ENCODE data around the gene CBX4.

The CBX4 gene

DNA sequence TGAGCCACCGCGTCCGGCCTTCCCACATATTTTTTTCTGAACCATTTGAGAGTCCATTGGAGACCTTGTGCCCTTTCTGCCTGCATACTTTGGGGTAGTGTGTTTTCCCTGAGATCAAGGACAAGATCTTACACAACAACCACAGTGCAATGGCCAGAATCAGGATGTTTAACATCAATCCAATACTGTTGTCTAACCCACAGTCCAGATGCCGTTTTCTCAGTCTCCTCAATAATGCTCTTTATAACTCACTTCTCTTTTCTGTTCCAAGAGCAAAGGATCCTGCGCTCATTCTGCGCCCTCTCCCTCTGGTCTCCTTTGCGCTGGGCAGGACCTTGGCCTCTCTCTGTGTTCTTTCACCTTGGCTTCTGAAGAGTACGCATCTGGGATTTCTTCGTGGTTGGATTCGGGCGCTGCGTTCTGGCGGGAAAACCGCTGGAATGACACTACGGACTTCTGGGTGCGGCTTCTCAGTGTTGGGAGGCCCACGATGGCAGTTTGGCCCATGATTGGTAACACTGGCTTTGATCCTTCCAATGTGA is 16.6 kb downstream of the CBX4 start:
- Histone ChIP-seq H3K4me3 (ENCODE audit: low read depth, low read length) (no peak overlapping the region), H3K36me3 (ENCODE audit: control insufficient read depth in 2 of 2, insufficient read depth in 1 of 2, low read length in 2 of 2) (no peaks in the 10 kb centered on the region), H3K4me1 (ENCODE audit: control insufficient read depth, insufficient read depth, low read length) (no peaks in the 10 kb centered on the region; the same call in 1 of the 2 replicates), H3K9me3 (ENCODE audit: control insufficient read depth, insufficient read depth, low read depth, low read length) (no peaks in the 10 kb centered on the region), H3K27ac (ENCODE audit: extremely low read depth, low read depth, low read length) (no peak overlapping the region)
- no peak for TF ChIP-seq ZNF624 (tag by site-specific recombination; IDR thresholded peaks at IDR 0.05)
- TF ChIP-seq PRDM2 (tag by site-specific recombination; IDR thresholded peaks at IDR 0.05; ENCODE audit: borderline replicate concordance), result no peak
- no peak for TF ChIP-seq HOXD13 (CRISPR knock-in tag; IDR thresholded peaks at IDR 0.05; ENCODE audit: borderline replicate concordance)
- TF ChIP-seq OVOL3 (tag by site-specific recombination; IDR thresholded peaks at IDR 0.05), result no peak
- TF ChIP-seq PRDM1 (tag by site-specific recombination; IDR thresholded peaks at IDR 0.05), result no peak
- no peak for TF ChIP-seq ZNF23 (tag by site-specific recombination; IDR thresholded peaks at IDR 0.05; ENCODE audit: borderline replicate concordance)
- no peak for TF ChIP-seq ZNF155 (tag by site-specific recombination; IDR thresholded peaks at IDR 0.05)
- TF ChIP-seq ZNF596 (tag by site-specific recombination; IDR thresholded peaks at IDR 0.05), result no peak
- CTCF ChIA-PET, result no interaction called here
- POLR2A ChIA-PET, result interaction anchor here (2.3 kb wide), 1 partner anchor 16 kb away, joined by 10 read pairs; the partner anchor contains the start of gene CBX4

DNA sequence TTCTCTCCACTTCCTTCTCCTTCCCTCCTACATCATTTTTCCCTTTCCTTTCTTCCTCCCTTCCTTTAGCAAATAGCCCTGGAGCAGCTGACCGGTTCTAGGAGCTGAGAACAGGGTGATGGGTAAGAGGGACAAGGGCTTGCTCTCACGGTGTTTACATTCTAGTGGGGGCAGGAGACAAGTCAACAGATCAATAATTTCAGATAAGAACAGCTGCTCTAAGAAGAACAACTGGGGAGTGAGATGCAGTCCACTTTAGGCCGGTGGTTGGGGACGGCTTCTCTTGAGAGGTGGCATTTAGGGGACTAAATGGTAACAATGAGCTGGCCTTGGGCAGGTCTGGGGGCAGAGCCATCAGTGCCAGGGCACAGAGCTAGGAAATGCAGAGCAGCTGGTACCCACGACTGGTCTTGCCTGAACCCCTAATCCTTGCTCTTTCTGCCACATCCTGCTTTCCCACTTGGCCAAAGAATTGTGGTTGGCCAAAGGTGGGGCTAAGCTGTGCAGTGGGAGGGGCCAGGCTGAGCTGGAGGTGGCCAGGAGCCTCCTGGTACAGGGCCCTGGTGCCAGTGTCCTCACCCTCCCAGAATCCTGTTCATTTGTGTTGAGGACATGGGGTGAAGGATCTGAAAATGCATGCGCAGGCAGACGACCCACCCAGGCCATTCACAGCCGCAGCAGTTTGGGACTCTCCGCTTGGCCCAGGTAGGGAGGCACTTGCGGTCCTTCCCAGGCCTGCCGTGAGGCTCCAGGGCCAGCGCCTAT is 17.7 kb downstream of the CBX4 start:
- H3K4me1 ChIP-seq (ENCODE audit: control insufficient read depth, insufficient read depth, low read length), result no peaks in the 10 kb centered on the region; the same call in 1 of the 2 replicates
- no peak overlapping the region for H3K27ac ChIP-seq (ENCODE audit: extremely low read depth, low read depth, low read length)
- no peaks in the 10 kb centered on the region for H3K36me3 ChIP-seq (ENCODE audit: control insufficient read depth in 2 of 2, insufficient read depth in 1 of 2, low read length in 2 of 2)
- peak; percentile 73 for TF ChIP-seq ZNF366 (tag by site-specific recombination; conservative IDR thresholded peaks at IDR 0.05)
- TF ChIP-seq ZNF558 (tag by site-specific recombination; IDR thresholded peaks at IDR 0.05), result no peak
- H3K9me3 ChIP-seq (ENCODE audit: control insufficient read depth, insufficient read depth, low read depth, low read length), result no peaks in the 10 kb centered on the region
- CTCF ChIA-PET, result interaction anchor here (0.6 to 1.1 kb wide), 7 partner anchors 10 to 184 kb away, joined by 3 to 8 read pairs (median 4); no protein-coding TSS in a partner anchor
- no peak overlapping the region for H3K4me3 ChIP-seq (ENCODE audit: low read depth, low read length)
- POLR2A ChIA-PET, result interaction anchor here (1.4 to 2.3 kb wide), 2 partner anchors 15 to 17 kb away, joined by 3 to 10 read pairs; partner anchors contain the start of gene CBX4

DNA sequence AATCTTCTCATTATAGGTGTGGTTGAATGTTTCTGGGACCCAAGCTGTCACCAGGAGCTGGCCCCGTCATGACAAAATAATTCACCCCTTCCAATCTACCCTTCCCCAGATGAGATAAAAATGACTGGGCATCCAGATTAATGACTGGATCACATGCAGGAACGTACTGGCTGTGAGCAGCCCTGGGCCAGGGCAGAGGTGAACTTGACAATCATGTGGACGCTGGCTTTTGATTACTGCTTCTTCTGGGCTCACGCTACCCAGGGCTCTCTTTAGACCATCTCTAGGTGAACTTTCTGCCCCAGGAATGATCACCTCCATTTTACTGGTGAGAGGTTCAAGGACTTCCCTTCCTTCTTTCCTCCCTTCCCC is 18.3 kb downstream of the CBX4 start:
- no peak overlapping the region for H3K27ac ChIP-seq (ENCODE audit: extremely low read depth, low read depth, low read length)
- ChIA-PET CTCF (interaction anchor here (0.6 to 1.1 kb wide), 5 partner anchors 10 to 184 kb away, joined by 3 to 8 read pairs (median 6); no protein-coding TSS in a partner anchor), POLR2A (interaction anchor here (1.4 to 2.3 kb wide), 2 partner anchors 16 to 18 kb away, joined by 3 to 10 read pairs; partner anchors contain the start of gene CBX4)
- H3K4me3 ChIP-seq (ENCODE audit: low read depth, low read length), result no peak overlapping the region
- no peaks in the 10 kb centered on the region for H3K9me3 ChIP-seq (ENCODE audit: control insufficient read depth, insufficient read depth, low read depth, low read length)
- H3K4me1 ChIP-seq (ENCODE audit: control insufficient read depth, insufficient read depth, low read length), result no peaks in the 10 kb centered on the region; the same call in 1 of the 2 replicates
- TF ChIP-seq ZNF2 (tag by site-specific recombination; IDR thresholded peaks at IDR 0.05) (no peak), ZNF530 (tag by site-specific recombination; IDR thresholded peaks at IDR 0.05; ENCODE audit: low read depth) (no peak), PRDM4 (tag by site-specific recombination; IDR thresholded peaks at IDR 0.05) (no peak), ZNF157 (tag by site-specific recombination; IDR thresholded peaks at IDR 0.05) (no peak), HOXD13 (CRISPR knock-in tag; IDR thresholded peaks at IDR 0.05; ENCODE audit: borderline replicate concordance) (no peak), KLF17 (tag by site-specific recombination; IDR thresholded peaks at IDR 0.05) (no peak), ZBTB17 (tag by site-specific recombination; IDR thresholded peaks at IDR 0.05) (no peak), ZNF548 (tag by site-specific recombination; IDR thresholded peaks at IDR 0.05) (no peak), ZNF596 (tag by site-specific recombination; IDR thresholded peaks at IDR 0.05) (no peak), GLIS1 (tag by site-specific recombination; IDR thresholded peaks at IDR 0.05) (no peak), ZNF777 (tag by site-specific recombination; IDR thresholded peaks at IDR 0.05; ENCODE audit: borderline replicate concordance) (no peak), ZNF394 (tag by site-specific recombination; IDR thresholded peaks at IDR 0.05; ENCODE audit: borderline replicate concordance) (no peak)
- no peaks in the 10 kb centered on the region for H3K36me3 ChIP-seq (ENCODE audit: control insufficient read depth in 2 of 2, insufficient read depth in 1 of 2, low read length in 2 of 2)
